GM19351 (cell line): ENCODE results near the gene INPP5D.
"Not testable (repeated sequence)": the region's sequence is repeated elsewhere in the genome, so short reads cannot be mapped to it uniquely, and the experiment has no call there.

Source experiments
- ATAC-seq: cut with Tn5 transposase; IDR thresholded peaks from one replicate; pipeline ENCODE4 v1.9.1; 2021; ENCODE audit warnings: mild to moderate bottlenecking, moderate library complexity; ENCODE audit not compliant: unreplicated experiment

The INPP5D gene

GRCh38 chr2:233133239-233133638, 73.1 kb downstream of the INPP5D start:
- no peak for ATAC-seq

GRCh38 chr2:233135421-233135820, 75.3 kb downstream of the INPP5D start:
- no peak for ATAC-seq

- ATAC-seq: no peak
Measured at GRCh38 chr2:233137040-233137439, 76.9 kb downstream of the INPP5D start.

GRCh38 chr2:233140077-233140585, 80.0 kb downstream of the INPP5D start:
- ATAC-seq: no peak

GRCh38 chr2:233140978-233141377, 80.8 kb downstream of the INPP5D start:
- ATAC-seq: no peak

- ATAC-seq: no peak
Measured at GRCh38 chr2:233141901-233142300, 81.8 kb downstream of the INPP5D start.

GRCh38 chr2:233142355-233142897, 82.3 kb downstream of the INPP5D start:
- ATAC-seq: peak; percentile 88

GRCh38 chr2:233143700-233144331, 83.7 kb downstream of the INPP5D start:
- ATAC-seq: no peak

- ATAC-seq: no peak
Measured at GRCh38 chr2:233145726-233146125, 85.6 kb downstream of the INPP5D start.

- no peak for ATAC-seq
Measured at GRCh38 chr2:233146194-233146593, 86.1 kb downstream of the INPP5D start.

- ATAC-seq: no peak
Measured at GRCh38 chr2:233147136-233147828, 87.1 kb downstream of the INPP5D start.

- no peak for ATAC-seq
Measured at GRCh38 chr2:233147829-233148167, 87.7 kb downstream of the INPP5D start.

GRCh38 chr2:233148354-233148753, 88.2 kb downstream of the INPP5D start:
- ATAC-seq: no peak

GRCh38 chr2:233152541-233152940, 92.4 kb downstream of the INPP5D start:
- ATAC-seq: no peak

GRCh38 chr2:233153146-233153798, 93.1 kb downstream of the INPP5D start:
- ATAC-seq: no peak

GRCh38 chr2:233156001-233156400, 95.9 kb downstream of the INPP5D start:
- no peak for ATAC-seq

- ATAC-seq: not testable (repeated sequence)
Measured at GRCh38 chr2:233156461-233156860, 96.3 kb downstream of the INPP5D start.

- ATAC-seq: no peak
Measured at GRCh38 chr2:233161730-233162129, 101.6 kb downstream of the INPP5D start.

- no peak for ATAC-seq
Measured at GRCh38 chr2:233162770-233163169, 102.6 kb downstream of the INPP5D start.

GRCh38 chr2:233163486-233164103, 103.5 kb downstream of the INPP5D start:
- no peak for ATAC-seq

GRCh38 chr2:233164128-233164635, 104.0 kb downstream of the INPP5D start:
- no peak for ATAC-seq
